Muscle of leg (tissue), 11 donors: ENCODE results near the gene ARHGAP26. TPM values are rescaled to one million over a fixed set of nuclear protein-coding genes. Genes with fewer than 3 reads are reported as not detected.

Source experiments
- DNase-seq: peaks from one replicate; pipeline ENCODE4 v3.0.0; 2013
- H3K27ac ChIP-seq: one replicate; pipeline ENCODE4 v1.5.1; 2013; ENCODE audit warnings: mild to moderate bottlenecking, low read length, control low read depth
- H3K27me3 ChIP-seq: one replicate; pipeline ENCODE4 v1.6.1; 2013; ENCODE audit warnings: low read length; ENCODE audit not compliant: control insufficient read depth, insufficient read depth
- H3K36me3 ChIP-seq: one replicate; pipeline ENCODE4 v1.6.1; 2013; ENCODE audit warnings: low read length; ENCODE audit not compliant: control insufficient read depth, insufficient read depth
- H3K4me1 ChIP-seq: one replicate; pipeline ENCODE4 v1.6.1; 2013; ENCODE audit warnings: low read length; ENCODE audit not compliant: control insufficient read depth, insufficient read depth
- H3K4me3 ChIP-seq: one replicate; pipeline ENCODE4 v1.5.1; 2013; ENCODE audit warnings: low read length, control low read depth
- H3K9me3 ChIP-seq: replicated peaks from 2 replicates; pipeline ENCODE4 v1.6.1; 2013; ENCODE audit warnings: low read depth, low read length; ENCODE audit not compliant: control insufficient read depth
- WGBS: methylation state at CpG from one replicate; pipeline ENCODE4 v1.1.5; 2013; ENCODE audit warnings: missing lambda C conversion rate; ENCODE audit not compliant: insufficient coverage; 5-methylcytosine and 5-hydroxymethylcytosine counted together
- polyA plus RNA-seq, 8 donors: library from polyadenylated mRNA; unstranded; fragments of 120-200 nt; gene quantifications; one replicate each; pipeline versions ENCODE4 v1.2.1 to v1.2.3, GENCODE V29; 2013; ENCODE audit warnings: inconsistent platforms in 1 of 8, low replicate concordance in 1 of 8; ENCODE audit not compliant: insufficient read length in 8 of 8, insufficient read depth in 1 of 8
- total RNA-seq: library from RNA; stranded (reverse); fragments of 120-200 nt; gene quantifications from one replicate; pipeline ENCODE4 v1.2.4, GENCODE V29; 2013

ARHGAP26 gene
- total and polyA plus RNA-seq, 9 donors: 10.4 to 17.1 (median 13.2) TPM

DNA sequence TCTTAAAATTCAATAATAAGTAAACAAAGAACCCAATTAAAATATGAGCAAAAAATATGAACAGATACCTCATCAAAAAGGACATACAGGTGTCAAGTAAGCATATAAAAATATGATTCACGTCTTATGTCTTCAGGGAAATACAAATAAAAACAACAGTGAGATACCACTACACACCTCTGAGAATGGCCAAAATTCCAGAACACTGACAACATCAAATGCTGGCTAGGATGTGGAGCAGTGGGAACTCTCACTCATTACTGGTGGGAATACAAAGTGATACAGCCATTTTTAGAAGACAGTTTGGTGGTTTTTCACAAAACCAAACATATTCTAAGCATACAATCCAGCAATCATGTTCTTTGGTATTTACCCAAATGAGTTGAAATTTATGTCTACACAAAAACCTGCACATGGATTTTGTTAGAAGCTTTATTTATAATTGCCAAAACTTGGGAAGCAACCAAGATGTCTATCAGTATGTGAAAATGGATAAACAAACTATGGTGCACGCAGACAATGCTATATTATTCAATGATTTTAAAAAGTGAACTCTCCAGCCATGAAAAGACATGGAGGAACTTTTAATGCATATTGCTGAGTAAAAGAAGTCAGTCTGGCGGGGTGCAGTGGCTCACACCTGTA lies 381.0 kb downstream of the ARHGAP26 start:
- Histone ChIP-seq H3K36me3 (peaks cover 13% of the 10 kb centered on the region), H3K27me3 (no peaks in the 10 kb centered on the region), H3K27ac (no peak overlapping the region), H3K9me3 (no peaks in the 10 kb centered on the region), H3K4me1 (peaks cover 20% of the 10 kb centered on the region), H3K4me3 (no peak overlapping the region)
- DNase-seq: no peak
- WGBS: 100% methylated on average over 1 of the region's 3 CpGs

- peaks cover 21% of the 10 kb centered on the region for H3K4me1 ChIP-seq
- H3K36me3 ChIP-seq: peaks cover 9% of the 10 kb centered on the region
- H3K27ac ChIP-seq: no peak overlapping the region
- no peak overlapping the region for H3K4me3 ChIP-seq
- H3K9me3 ChIP-seq: no peaks in the 10 kb centered on the region
- H3K27me3 ChIP-seq: no peaks in the 10 kb centered on the region
- 100% methylated on average over 1 of the region's 2 CpGs for WGBS
- DNase-seq: no peak
Measured at GRCh38 chr5:143152445-143152844, 382.3 kb downstream of the ARHGAP26 start.

- H3K4me1 ChIP-seq: peaks cover 21% of the 10 kb centered on the region
- DNase-seq: peak; percentile 96
- H3K27ac ChIP-seq: peak overlapping the region; percentile 29
- no peaks in the 10 kb centered on the region for H3K9me3 ChIP-seq
- no peak overlapping the region for H3K4me3 ChIP-seq
- H3K36me3 ChIP-seq: peaks cover 7% of the 10 kb centered on the region
- H3K27me3 ChIP-seq: no peaks in the 10 kb centered on the region
- WGBS: 22% methylated on average over 6 of the region's 7 CpGs
Measured at GRCh38 chr5:143153332-143154119, 383.3 kb downstream of the ARHGAP26 start.

GRCh38 chr5:143154510-143155370 lies 384.6 kb downstream of the ARHGAP26 start:
- 78% methylated on average over 4 of the region's 5 CpGs for WGBS
- Histone ChIP-seq H3K9me3 (no peaks in the 10 kb centered on the region), H3K36me3 (peaks cover 7% of the 10 kb centered on the region), H3K27ac (peak overlapping the region; percentile 43), H3K4me1 (peaks cover 21% of the 10 kb centered on the region), H3K4me3 (no peak overlapping the region), H3K27me3 (no peaks in the 10 kb centered on the region)
- peak; percentile 58 for DNase-seq

DNA sequence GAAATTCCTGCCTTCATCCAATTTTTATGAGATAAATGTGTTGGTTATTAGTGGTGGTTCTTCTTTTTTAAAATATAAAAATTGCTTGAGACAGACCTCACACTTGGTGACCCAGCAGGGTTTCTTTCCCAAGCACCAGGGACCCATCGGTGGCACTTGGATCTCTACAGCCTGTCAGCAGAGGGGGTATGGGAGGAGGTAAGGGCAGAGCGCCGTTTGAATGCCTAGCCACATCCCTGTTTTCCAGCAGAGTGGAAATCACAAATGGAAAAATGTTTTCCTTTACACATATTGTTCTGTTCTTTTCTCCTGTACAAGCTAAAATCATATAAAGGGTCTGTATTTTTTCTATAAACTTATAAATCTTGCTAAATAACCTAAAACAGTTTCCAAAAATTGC lies 385.3 kb downstream of the ARHGAP26 start:
- Histone ChIP-seq H3K4me1 (peaks cover 21% of the 10 kb centered on the region), H3K27me3 (no peaks in the 10 kb centered on the region), H3K27ac (peak overlapping the region; percentile 43), H3K9me3 (no peaks in the 10 kb centered on the region), H3K36me3 (peaks cover 3% of the 10 kb centered on the region), H3K4me3 (no peak overlapping the region)
- DNase-seq: peak; percentile 61
- WGBS: no CpG with 5 or more reads among the region's 3 CpGs

DNA sequence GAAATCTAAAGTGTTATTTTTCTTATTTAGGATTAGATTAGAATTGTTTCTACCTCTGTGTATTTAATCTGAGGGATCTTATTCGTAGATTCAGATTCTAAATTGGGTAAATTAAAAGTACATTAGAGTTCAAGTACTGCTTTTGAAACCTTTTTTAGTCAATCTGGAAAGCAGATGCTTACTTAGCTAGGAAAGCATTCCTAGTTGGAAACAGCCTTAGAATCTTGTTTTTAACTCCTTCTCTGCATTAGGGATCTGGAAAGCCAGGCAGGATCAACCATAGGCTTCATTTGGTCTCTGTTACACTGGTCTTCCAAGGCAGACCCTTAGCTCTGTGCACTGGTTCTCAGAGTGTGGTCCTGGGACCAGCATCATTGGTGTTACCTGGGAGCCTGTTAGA lies 385.9 kb downstream of the ARHGAP26 start:
- DNase-seq: peak; percentile 60
- Histone ChIP-seq H3K4me1 (peaks cover 21% of the 10 kb centered on the region), H3K9me3 (no peaks in the 10 kb centered on the region), H3K27ac (no peak overlapping the region), H3K36me3 (peaks cover 3% of the 10 kb centered on the region), H3K27me3 (no peaks in the 10 kb centered on the region), H3K4me3 (no peak overlapping the region)
- WGBS: no CpG with 5 or more reads among the region's 1 CpG

DNA sequence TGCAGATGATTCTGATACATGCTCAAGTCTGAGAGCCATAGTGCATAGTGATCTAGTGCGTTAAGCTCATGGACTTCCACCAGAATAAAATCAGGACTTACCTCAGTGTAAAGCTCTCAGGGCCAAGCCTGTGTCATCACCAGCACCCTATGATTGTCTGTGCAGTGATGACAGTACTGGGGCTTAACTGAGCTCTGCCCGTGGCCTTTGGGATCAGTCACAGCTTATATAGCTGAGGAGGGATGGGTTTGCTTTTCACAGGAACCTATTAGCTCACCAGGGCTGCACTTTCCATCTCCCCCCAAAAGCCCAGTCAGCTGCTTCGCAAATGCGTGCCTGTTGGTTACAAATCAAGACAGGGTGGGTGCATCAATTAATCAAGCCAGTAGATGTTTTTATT lies 386.4 kb downstream of the ARHGAP26 start:
- no CpG with 5 or more reads among the region's 4 CpGs for WGBS

GRCh38 chr5:143159031-143159430 lies 388.9 kb downstream of the ARHGAP26 start:
- 100% methylated on average over 1 of the region's 3 CpGs for WGBS
- Histone ChIP-seq H3K4me1 (peaks cover 14% of the 10 kb centered on the region), H3K27me3 (no peaks in the 10 kb centered on the region), H3K4me3 (no peak overlapping the region), H3K9me3 (no peaks in the 10 kb centered on the region), H3K36me3 (peaks cover 4% of the 10 kb centered on the region), H3K27ac (no peak overlapping the region)
- no peak for DNase-seq

More for the DNA sequence above, 386.4 kb downstream of the ARHGAP26 start:
- Histone ChIP-seq H3K27ac (no peak overlapping the region), H3K4me1 (peaks cover 21% of the 10 kb centered on the region), H3K4me3 (no peak overlapping the region), H3K9me3 (no peaks in the 10 kb centered on the region), H3K36me3 (peaks cover 3% of the 10 kb centered on the region), H3K27me3 (no peaks in the 10 kb centered on the region)
- DNase-seq: peak; percentile 33

GRCh38 chr5:143161885-143162540 lies 391.8 kb downstream of the ARHGAP26 start:
- peaks cover 2% of the 10 kb centered on the region for H3K4me1 ChIP-seq
- 81% methylated on average over 3 of the region's 5 CpGs for WGBS
- H3K4me3 ChIP-seq: no peak overlapping the region
- H3K36me3 ChIP-seq: peaks cover 4% of the 10 kb centered on the region
- H3K9me3 ChIP-seq: no peaks in the 10 kb centered on the region
- peak overlapping the region; percentile 1 for H3K27ac ChIP-seq
- H3K27me3 ChIP-seq: no peaks in the 10 kb centered on the region
- no peak for DNase-seq
